Measurements from ENCODE around the gene PIK3R4.

PIK3R4 gene

DNA sequence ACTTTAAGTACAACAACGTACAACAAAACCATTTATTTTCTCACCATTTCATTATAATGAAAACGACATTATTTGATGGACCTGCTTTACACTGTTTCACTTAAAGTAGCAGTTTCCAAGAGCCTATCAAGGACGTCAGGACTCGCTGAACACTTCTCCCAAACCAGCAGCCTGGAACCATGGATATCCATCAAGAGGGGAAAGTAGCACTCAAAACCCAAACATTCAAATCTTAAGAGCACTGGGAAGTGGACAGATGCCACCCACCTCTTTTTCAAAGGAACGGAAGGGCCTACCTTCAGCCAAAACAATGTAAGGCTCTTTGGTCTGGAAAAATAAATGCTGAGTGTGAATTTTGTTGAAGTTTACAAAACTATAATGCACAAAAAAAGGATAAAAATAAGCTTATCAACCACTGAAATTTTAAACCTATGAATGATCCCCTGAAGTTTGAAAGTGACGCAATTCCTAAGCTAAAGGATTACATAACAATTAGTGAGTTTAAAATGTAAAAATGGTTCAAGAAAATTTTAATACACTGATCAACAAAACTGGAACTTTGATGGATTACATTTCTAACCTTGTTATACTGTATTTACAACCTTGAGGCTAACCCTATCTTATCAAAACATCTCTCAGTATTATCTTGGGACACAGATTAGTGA is 4.6 kb downstream of the PIK3R4 start:
- no peak for DNase-seq (ENCODE audit: low read depth)

DNA sequence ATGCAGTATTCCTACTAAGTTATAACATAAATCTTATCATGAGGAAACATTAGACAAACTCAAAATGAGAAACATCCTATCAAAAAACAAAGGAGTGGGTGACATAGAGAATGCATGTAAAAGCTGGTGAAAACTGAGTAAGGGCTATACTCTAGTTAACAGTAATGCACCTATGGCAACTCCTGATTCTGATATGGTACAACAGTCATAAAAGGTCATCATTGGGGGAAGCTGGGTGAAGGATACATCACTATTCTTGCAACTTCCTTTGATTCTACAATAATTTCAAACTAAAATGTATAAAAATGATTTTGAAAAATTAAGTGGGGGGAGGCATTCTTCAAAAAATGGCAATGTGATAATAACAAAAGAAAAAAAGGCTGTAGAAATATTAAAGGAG is 6.8 kb downstream of the PIK3R4 start:
- no peak for DNase-seq (ENCODE audit: low read depth)

DNA sequence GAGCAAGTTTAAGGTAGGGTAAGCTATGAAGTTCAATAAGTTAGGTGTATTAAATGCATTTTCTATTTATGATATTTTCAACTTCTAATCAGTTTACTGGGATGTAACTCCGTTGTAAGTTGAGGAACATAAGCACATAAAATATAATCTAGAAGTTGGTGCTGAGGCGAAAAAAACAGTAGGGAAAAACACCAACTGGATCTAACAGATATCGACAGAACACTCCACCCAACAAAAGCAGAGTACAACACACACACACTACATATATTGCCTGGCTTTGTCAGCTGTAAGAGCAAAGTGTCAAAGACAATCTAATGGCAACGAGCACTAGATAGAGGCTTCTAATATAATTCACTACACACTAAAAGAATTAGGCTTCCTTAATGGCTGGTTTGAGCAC is 8.4 kb downstream of the PIK3R4 start:
- no peak for DNase-seq (ENCODE audit: low read depth)

DNA sequence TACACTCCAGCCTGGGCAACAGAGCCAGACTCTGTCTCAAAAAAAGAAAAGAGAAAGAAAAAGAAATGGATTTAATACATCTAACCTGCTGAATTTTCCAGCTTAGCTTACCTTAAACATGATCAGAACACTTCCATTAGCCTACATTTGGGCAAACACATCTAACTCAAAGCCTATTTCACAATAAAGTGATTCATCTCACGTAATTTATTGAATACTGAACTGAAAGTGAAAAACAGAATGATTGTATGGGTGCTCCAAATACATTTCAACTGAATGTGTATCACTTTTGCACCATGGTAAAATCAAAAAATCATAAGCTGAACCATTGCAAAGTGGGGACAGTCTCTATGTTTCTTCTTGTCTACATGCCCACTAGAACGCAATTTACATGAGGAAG is 9.0 kb downstream of the PIK3R4 start:
- DNase-seq (ENCODE audit: low read depth): no peak

DNA sequence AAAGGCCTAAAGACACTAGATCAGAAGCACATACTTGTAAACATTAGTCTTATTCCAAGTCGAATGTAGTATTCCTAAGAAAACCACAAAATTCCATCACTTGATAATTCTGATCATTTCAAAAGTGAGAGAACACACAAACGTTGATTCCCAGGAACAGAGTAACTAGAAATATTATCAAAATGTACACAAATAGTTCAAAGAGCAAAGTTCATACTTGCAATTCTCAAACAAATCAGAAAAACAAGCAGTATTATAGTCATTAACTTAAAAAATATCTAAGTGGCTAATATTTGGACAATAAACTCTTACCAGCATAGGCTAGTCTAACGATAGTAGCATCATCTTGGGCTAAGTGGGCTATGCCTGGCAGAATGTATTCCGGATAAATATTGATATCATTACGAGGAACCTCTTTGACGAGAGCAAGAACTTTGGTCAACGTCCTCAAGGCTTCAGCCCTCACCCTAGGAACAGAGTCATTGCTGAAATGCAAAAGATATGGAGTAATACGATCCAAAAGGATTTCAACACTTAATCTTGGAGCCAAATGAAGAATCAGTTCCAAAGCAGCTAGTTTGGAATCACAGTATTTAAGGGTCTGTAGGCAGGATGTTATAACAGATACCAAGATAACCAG is 13.3 kb downstream of the PIK3R4 start:
- DNase-seq (ENCODE audit: low read depth): no peak

DNA sequence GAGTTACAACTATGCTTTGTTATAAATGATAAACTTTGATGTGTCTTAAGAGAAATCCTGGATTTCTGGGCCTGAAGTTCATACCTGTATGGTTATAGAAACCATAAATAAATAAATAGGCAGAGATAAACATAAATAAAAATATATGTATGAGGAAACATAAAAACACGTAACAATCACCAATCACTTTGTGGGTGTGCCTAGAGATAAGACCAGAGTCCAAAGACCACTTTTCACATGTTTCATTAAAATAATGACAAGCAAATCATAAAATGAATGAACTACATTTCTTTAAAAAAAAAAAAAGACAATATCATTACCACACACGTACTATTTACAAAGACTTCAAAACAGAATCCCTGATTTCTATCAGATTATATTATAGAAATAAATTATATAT is 14.1 kb downstream of the PIK3R4 start:
- no peak for DNase-seq (ENCODE audit: low read depth)

DNA sequence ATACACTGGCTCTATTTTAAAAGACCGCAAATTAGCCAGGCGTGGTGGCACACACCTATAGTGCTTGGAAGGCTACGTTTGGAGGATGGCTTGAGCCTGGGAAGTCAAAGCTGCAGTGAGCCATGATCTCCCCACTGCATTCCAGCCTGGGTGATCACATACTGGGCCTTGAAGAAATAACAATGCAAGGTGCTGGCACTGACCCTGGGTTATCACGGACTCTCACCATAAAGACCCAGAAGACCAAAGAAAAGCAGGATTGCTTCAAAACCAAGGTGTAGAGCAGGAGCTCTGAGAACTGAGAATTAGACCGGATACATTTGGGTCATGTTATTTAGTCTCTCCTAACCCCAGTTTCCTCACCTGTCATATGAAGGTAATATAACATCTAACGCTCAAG is 14.8 kb downstream of the PIK3R4 start:
- DNase-seq (ENCODE audit: low read depth): no peak

DNA sequence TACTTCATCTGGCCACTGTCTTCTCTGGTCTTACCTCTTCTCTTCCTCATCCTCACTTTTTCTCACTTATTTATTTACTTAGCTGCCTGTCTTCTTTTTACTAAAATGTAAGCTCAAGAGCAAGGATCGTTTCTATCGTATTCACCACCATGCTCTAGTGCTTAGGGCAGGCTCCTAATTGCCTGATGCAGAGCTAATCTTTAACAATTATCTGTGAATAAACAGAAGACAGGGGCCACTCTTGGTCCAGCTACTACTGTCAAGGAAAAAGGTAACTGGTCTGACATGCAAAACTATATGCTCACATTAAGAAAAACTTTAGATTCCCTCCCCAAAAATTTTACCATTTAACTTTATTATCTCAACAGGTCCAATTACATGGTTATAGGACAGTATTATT is 17.5 kb downstream of the PIK3R4 start:
- DNase-seq (ENCODE audit: low read depth): no peak

DNA sequence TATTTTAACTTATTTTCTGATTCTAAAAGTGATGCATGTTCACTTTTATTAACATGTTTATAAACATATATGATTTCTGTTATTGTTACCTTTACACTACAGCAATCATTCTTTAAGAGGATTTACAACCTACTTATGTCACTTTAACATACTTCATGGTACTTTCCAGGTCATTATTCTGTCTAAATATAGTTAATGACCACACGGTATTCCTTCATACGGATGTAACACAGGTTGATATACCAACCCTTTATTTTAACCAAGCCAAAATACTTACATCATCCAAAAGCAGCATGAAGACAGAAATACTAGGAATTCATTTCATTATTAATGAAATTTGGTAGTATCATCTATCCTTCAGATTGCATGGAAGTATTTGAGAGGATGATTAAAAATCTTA is 18.6 kb downstream of the PIK3R4 start:
- DNase-seq (ENCODE audit: low read depth): no peak

DNA sequence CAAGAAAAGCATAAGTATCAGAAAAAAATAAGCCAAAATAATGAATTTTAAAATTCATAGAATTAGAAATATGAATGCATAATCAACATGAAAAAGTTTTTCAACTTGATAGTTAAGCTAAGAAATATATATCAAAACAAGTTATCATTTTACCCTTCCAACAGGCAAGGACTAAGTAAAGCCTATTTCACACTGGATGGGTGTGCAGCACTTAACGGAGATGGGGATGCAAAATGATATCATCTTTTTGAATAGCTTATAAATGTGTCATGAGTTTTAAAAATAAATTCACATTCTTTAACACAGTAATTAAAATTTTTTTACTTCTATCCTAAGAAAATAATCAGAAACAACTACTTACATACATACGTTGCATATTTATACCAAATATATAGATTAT is 20.9 kb downstream of the PIK3R4 start:
- no peak for DNase-seq (ENCODE audit: low read depth)

DNA sequence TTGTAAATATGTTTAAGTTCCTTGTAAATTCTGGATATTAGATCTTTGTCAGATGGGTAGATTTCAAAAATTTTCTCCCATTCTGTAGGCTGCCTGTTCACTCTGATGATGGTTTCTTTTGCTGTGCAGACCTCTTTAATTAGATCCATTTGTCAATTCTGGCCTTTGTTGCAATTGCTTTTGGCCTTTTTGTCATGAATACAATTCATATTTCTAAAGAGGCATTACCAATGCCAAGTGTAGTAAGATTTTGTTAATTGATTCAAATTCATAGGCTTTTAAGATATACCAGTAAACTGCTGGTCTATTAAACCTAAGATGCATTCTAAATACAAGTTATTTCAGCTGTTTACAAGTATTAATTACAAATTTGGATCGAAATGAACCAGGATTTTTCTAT is 31.0 kb downstream of the PIK3R4 start:
- DNase-seq (ENCODE audit: low read depth): no peak

DNA sequence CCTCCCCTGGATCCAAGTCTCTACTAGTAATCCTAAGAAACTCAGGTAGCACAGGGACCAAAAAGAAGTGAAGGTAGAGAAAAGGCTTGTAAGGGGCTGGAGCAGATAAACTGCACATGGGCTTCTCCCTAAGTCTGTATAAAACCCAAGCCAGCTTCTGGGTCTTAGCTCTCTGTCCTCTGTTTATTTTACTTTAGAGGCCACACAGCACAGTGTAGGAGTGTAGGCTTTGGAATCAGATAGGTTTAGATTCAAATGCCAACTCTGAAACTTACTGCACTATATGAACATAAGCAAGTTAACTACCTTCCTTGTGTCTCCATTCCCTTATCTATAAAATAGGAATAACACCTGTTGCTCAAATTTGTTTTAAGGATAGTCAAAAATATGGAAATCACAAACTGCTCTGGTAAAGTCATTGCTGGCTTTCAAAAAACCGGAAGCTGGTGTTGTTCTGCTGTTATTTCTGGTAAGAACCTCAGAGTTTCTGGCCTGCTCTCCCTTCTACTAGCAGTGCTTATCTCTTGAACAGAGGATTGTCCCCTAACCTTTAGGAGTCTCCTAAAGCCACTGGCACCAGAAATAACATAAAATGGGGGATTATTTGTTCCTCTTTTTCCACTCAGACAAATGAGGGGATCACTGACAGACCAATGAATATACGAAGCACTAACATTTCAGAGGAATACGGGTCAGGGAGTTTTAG is 33.8 kb downstream of the PIK3R4 start:
- DNase-seq (ENCODE audit: low read depth): no peak

DNA sequence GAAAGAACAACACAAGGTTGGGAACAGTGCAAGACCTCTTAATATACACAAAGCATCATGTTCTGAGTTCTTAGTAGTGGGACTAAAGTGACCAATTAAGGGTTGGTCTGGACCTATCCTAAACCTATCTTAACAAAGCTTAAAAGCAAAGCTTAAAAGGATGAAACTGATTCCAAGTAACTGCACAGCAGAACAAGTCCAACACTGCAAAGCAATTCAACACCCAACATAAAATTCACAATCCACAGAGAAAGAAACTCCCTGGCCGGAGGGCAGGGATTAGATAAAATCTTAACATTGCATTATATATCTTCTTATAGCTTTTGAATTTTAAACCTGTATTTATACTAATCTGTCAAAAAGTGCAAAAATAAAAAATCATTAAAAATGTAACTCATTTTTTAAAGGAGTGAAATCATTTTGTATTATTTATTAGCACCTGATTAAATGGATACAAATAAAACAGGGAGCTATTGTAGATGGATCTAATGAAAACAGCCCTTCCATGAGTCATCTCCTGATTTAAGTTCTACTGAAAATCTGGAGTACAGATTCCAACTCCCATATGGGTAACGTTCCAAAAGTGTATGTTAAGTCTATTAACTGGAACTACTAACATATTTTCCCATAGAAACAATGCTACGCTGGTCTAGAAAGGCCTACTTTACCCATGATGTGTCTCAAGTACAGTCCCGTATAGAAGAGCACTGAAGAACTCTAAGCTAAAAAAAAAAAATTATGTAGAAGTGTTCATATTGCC is 34.9 kb downstream of the PIK3R4 start:
- DNase-seq (ENCODE audit: low read depth): no peak

DNA sequence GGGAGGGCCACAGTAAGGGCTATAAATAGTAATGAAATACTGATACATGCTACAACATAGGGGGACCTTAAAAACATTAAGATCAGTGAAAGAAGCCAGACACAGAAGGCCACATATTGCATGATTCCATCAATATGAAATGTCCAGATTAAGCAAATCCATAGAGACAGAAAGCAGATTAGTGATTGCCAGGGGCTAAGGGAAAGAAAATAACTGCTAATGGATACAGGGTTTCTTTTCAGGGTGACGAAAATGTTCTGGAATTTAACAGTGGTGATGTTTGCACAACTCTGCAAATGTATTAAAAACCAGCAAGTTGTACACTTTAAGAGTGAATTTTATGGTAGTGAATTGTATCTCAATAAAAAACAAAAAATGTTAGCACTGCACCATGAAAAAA is 37.0 kb downstream of the PIK3R4 start:
- no peak for DNase-seq (ENCODE audit: low read depth)

DNA sequence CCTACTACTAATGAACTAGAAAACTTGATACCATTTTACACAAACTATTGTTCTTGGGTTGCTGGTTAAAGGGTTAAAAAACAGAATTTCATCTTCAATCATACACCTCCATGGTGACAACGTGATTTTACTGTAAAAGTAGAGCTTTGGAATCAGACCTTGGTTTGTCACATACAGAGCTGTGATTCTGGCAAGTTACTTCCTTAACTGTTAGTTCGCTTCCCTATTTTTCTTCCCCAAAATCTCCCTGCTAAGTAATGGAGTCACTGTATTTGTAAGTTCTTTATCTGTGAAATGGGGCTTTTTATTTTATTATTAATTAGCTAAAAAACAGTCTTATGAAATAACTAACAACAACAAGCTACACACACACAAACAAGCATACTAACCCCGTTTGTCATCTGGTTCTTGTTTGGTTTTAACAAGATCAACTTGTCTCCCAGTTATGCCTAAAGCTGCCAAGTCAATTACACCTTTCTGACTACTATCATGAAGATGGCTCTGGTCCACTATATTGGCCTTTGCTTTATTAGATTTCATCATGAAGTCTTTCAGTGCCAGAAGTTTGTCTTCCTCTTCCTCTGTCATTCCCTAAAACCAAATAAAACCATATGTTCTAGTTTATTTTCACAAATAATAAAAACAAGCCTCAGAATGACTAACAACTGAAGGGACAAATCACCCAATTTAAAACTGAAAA is 38.6 kb downstream of the PIK3R4 start:
- no peak for DNase-seq (ENCODE audit: low read depth)

DNA sequence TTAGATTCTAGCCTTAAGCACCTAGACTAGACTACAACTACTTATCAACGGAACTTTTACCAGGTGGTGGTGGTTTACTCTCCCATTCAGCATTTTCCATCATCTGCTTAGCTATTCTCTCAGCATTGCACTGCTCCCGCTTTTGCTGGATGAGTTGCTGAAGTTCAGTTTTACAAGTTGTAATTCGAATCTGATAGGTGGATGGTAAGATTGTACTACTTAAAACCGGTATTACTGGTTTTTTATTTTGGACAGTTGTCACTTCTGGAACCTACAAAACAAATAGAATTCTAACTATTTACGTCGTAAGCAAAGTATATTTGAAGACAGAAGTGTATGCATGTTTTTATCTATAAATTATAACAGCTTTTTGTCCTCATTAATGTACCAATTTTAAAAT is 41.1 kb downstream of the PIK3R4 start:
- DNase-seq (ENCODE audit: low read depth): no peak

DNA sequence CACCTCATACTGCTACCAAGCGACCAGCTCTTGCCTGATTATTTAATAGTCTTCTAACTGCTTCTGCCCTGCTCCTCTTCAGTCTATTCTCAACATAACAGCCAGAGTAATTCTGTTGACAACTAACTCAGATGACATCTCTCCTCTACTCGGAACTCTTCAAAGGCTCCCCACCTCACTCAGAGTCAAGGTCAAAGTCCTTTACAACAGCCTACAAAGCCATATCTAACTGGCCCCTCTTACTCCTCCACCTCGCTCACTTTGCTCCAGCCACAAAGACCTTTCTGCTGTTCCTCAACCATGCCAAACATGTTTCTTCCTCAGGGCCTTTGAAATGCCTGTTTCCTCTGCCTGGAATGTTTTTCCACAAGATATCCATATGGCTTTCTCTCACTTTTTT is 43.6 kb downstream of the PIK3R4 start:
- no peak for DNase-seq (ENCODE audit: low read depth)

DNA sequence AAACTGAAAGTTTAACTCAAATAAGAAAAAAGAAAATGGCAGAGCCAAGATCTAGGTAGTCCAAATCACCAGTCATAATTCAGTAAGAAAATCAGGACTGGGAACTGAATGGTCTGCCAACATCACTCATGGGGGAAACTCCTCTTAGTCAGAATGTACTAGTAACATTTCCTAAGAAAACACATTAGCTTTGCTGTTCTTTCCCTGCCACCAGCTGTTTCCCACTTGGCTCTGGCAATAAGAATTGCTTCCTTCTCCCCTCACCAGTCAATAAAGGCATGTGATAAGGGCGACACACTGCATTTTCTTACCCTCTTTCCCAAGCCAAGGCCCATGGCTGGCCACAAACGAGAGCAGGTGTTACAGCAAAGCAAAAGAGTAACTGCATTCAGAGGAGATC is 46.1 kb downstream of the PIK3R4 start:
- DNase-seq (ENCODE audit: low read depth): no peak

DNA sequence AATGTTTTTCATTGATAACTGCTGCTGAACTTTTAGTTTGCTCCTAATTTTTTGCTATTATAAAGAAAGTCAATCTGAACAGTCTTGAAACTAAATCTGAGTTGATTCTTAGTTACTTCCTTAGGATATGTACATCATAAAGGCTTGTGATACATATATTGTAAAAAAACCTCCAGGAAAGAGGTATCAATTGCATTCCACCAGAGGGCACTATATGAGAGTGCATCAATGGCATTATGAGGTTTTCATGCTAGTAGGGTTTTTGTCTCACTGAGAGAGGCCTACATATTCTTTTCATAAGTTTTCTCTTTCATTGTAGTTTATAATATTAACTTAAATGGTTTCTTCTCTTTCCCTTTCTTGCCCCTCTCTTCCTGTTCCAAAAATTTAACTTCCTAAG is 46.9 kb downstream of the PIK3R4 start:
- no peak for DNase-seq (ENCODE audit: low read depth)

DNA sequence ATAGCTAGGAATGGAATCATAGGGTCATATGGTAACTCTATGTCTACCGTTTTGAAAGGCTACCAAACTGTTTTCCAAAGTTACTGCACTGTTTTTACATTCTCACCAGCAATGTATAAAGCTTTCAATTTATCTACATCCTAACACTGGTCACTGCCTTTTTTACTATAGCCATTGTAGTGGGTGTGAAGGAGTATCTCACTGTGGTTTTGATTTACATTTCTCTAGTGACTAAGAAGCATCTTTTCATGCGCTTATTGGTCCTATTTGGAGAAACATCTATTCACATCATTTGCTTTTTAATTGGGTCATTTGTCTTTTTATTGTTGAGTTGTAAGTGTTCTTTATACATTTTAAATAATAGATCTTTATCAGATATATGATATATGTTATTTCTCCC is 53.3 kb downstream of the PIK3R4 start:
- no peak for DNase-seq (ENCODE audit: low read depth)

DNA sequence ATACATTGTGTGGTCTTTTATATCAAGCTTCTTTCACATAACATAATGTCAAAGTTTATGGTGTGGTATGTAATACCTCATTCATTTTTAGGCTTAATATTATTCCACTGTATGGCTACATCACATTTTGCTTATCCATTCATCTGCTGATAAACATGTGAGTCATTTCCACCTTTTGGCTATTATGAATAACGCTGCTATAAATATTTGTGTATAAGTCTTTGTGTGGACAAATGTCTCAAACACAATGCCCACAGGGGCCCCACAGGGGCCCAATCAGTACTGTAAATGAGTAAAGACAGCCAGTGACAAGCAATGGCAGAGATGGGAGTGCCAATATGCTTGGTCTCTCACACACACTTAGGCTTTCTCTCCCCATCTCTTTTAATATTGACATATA is 54.2 kb downstream of the PIK3R4 start:
- no peak for DNase-seq (ENCODE audit: low read depth)
